ENCODE results near the gene ADAM22. TPM values are rescaled to one million over a fixed set of nuclear protein-coding genes. Genes with fewer than 3 reads are reported as not detected.
"Not testable (repeated sequence)": the region's sequence is repeated elsewhere in the genome, so short reads cannot be mapped to it uniquely, and the experiment has no call there.

The ADAM22 gene
- polyA plus RNA-seq, 2 of the 4 experiments (the other 2 are of a cell fraction): 0.53 to 0.59 TPM

GRCh38 chr7:87944547-87944946 is 10.5 kb downstream of the ADAM22 start:
- H3K27ac ChIP-seq: no peak overlapping the region
- CTCF ChIA-PET: no interaction called here
- no peak overlapping the region for H3K4me2 ChIP-seq
- H3K4me1 ChIP-seq: no peaks in the 10 kb centered on the region
- DNase-seq (ENCODE audit: low read depth in 1 of 2, low spot score in 1 of 2): no peak
- no peak overlapping the region for H3K4me3 ChIP-seq
- no peak for FAIRE-seq
- 45% methylated on average over 3 of the region's 3 CpGs for whole genome bisulfite sequencing (ENCODE audit: missing lambda C conversion rate)
- TF ChIP-seq RNF2 (IDR thresholded peaks at IDR 0.05; ENCODE audit: borderline replicate concordance, low read depth): no peak
- TF ChIP-seq TP53 (CRISPR knock-in tag; IDR thresholded peaks at IDR 0.05): no peak
- no peak for TF ChIP-seq BCL3 (IDR thresholded peaks at IDR 0.05)
- TF ChIP-seq USF2 (IDR thresholded peaks at IDR 0.05): no peak
- TF ChIP-seq RFX5 (IDR thresholded peaks at IDR 0.05): no peak
- TF ChIP-seq ZSCAN20 (CRISPR knock-in tag; IDR thresholded peaks at IDR 0.05): no peak
- TF ChIP-seq HOXA7 (CRISPR knock-in tag; IDR thresholded peaks at IDR 0.05): no peak
- no peak for TF ChIP-seq HEYL (CRISPR knock-in tag; IDR thresholded peaks at IDR 0.05)
- TF ChIP-seq RCOR1 (IDR thresholded peaks at IDR 0.05; ENCODE audit: low read depth, low read length): no peak
- no peak for TF ChIP-seq KDM1A (IDR thresholded peaks at IDR 0.05; ENCODE audit: low read depth)
- TF ChIP-seq POLR2A (IDR thresholded peaks at IDR 0.05; ENCODE audit: low read length): no peak
- TF ChIP-seq SMC3 (IDR thresholded peaks at IDR 0.05): no peak
- TF ChIP-seq BHLHE40 (IDR thresholded peaks at IDR 0.05; ENCODE audit: low read depth, low read length): no peak
- POLR2A ChIA-PET: interaction anchor here (0.7 kb wide), 1 partner anchor 167 kb away, joined by 4 read pairs; no protein-coding TSS in a partner anchor
- H3K9me3 ChIP-seq: no peaks in the 10 kb centered on the region
- ATAC-seq: no peak

GRCh38 chr7:87945926-87946325 is 11.9 kb downstream of the ADAM22 start:
- CTCF ChIA-PET; ATAC-seq; H3K27ac ChIP-seq; H3K4me2 ChIP-seq; H3K4me3 ChIP-seq; H3K9me3 ChIP-seq; POLR2A ChIA-PET; DNase-seq (ENCODE audit: low read depth in 1 of 2, low spot score in 1 of 2); H3K4me1 ChIP-seq; FAIRE-seq: not testable (repeated sequence)

GRCh38 chr7:87948371-87948770 is 14.3 kb downstream of the ADAM22 start:
- DNase-seq (ENCODE audit: low read depth in 1 of 2, low spot score in 1 of 2) (no peak), ATAC-seq (no peak), FAIRE-seq (no peak)
- TF ChIP-seq REST (IDR thresholded peaks at IDR 0.05) (no peak), MAFK (IDR thresholded peaks at IDR 0.05; ENCODE audit: partially characterized antibody) (peak; percentile 45)
- Histone ChIP-seq H3K4me2 (no peak overlapping the region), H3K4me3 (no peak overlapping the region), H3K4me1 (no peaks in the 10 kb centered on the region), H3K9me3 (no peaks in the 10 kb centered on the region), H3K27ac (no peak overlapping the region)
- CTCF ChIA-PET: no interaction called here
- POLR2A ChIA-PET: no interaction called here

- Histone ChIP-seq H3K9me3 (no peaks in the 10 kb centered on the region), H3K27ac (no peak overlapping the region), H3K4me1 (no peaks in the 10 kb centered on the region), H3K4me2 (no peak overlapping the region), H3K4me3 (no peak overlapping the region)
- POLR2A ChIA-PET: no interaction called here
- WGBS (ENCODE audit: missing lambda C conversion rate): 26% methylated on average over 3 of the region's 3 CpGs
- no peak for FAIRE-seq
- no peak for ATAC-seq
- DNase-seq (ENCODE audit: low read depth in 1 of 2, low spot score in 1 of 2): no peak
- no peak for TF ChIP-seq CHD2 (IDR thresholded peaks at IDR 0.05; ENCODE audit: low read length, partially characterized antibody)
- TF ChIP-seq EHF (CRISPR knock-in tag; IDR thresholded peaks at IDR 0.05): no peak
- TF ChIP-seq MAZ (IDR thresholded peaks at IDR 0.05; ENCODE audit: borderline replicate concordance, low read depth, low read length): no peak
- TF ChIP-seq FOSL2 (IDR thresholded peaks at IDR 0.05): no peak
- TF ChIP-seq FOSL2 (CRISPR knock-in tag; IDR thresholded peaks at IDR 0.05): no peak
- no peak for TF ChIP-seq RARB (CRISPR knock-in tag; IDR thresholded peaks at IDR 0.05)
- TF ChIP-seq JUN (IDR thresholded peaks at IDR 0.05): no peak
- no peak for TF ChIP-seq TFCP2L1 (CRISPR knock-in tag; IDR thresholded peaks at IDR 0.05)
- no peak for TF ChIP-seq CBX8 (IDR thresholded peaks at IDR 0.05)
- TF ChIP-seq CEBPB (IDR thresholded peaks at IDR 0.05): no peak
- no peak for TF ChIP-seq RCOR1 (IDR thresholded peaks at IDR 0.05; ENCODE audit: low read depth, low read length)
- TF ChIP-seq JUNB (IDR thresholded peaks at IDR 0.05): no peak
- TF ChIP-seq E2F6 (IDR thresholded peaks at IDR 0.05; ENCODE audit: borderline replicate concordance, low read depth): no peak
- no peak for TF ChIP-seq HOXB13 (CRISPR knock-in tag; IDR thresholded peaks at IDR 0.05; ENCODE audit: low read depth)
- no peak for TF ChIP-seq HEYL (CRISPR knock-in tag; IDR thresholded peaks at IDR 0.05)
- no peak for TF ChIP-seq HES2 (IDR thresholded peaks at IDR 0.05)
- CTCF ChIA-PET: interaction anchor here (1.5 kb wide), 1 partner anchor 142 kb away, joined by 3 read pairs; no protein-coding TSS in a partner anchor
Measured at GRCh38 chr7:87959336-87959735, 25.3 kb downstream of the ADAM22 start.

Data from A549 (cell line).